ENCODE data around the gene RANBP1. TPM values are rescaled to one million over a fixed set of nuclear protein-coding genes. Genes with fewer than 3 reads are reported as not detected.

RANBP1 gene
- total RNA-seq, 1 experiment from 2014 or later, result 365 TPM

DNA sequence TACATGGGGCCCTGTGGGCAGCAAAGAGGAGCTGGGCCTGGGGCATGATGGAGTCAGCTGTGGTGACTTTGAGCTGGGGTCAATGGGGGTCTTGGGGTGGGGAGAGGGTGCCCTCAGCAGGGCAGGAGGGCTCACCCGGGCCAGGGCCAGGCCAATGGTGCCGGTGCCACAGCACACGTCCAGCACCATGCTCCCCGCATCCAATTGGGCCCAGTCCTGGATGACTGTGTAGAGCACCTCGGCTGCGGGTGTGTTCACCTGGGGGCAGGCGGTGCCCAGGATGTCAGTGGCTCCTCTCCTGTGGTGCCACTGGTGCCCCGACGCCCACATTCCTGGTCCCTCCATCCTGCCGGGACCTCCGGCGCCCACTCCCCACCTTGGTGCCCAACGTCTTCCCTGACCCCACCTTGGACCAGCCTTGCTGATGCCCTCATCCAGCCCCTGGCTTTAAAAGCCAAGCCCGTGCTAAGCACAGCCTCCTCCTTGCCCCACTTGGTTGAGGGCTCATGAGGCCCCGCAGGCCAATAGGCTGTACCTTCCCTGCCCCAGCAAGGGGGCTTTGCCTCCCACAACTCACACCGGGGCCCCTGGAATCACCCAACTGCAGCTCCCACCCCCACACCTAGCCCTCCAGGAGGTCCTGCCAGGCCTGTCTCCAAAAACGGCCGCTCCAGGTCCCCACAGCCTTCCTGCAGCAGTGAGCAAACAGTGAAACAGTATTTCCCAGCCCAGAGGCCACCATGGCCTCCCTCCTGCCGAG lies 2.2 kb upstream of the RANBP1 start:
- ChIA-PET CTCF (no interaction called here), POLR2A (no interaction called here)
- Histone ChIP-seq H3K9me3 (no peaks in the 10 kb centered on the region; the same call in 1 of the 2 replicates), H3K36me3 (ENCODE audit: control insufficient read depth, insufficient read depth, low read length) (peaks cover 3% of the 10 kb centered on the region; the same call in 1 of the 2 replicates), H3K4me3 (ENCODE audit: low read depth, low read length) (no peak overlapping the region), H3K27me3 (replicated peaks; ENCODE audit: control insufficient read depth, insufficient read depth, low read length) (no peaks in the 10 kb centered on the region), H3K4me1 (peaks cover 10% of the 10 kb centered on the region)
- Mint-ChIP-seq H3K36me3 (ENCODE audit: insufficient read depth, unreplicated experiment) (peaks cover 90% of the 10 kb centered on the region), H3K9me3 (ENCODE audit: unreplicated experiment) (no peaks in the 10 kb centered on the region), H3K27ac (ENCODE audit: unreplicated experiment) (peak overlapping the region; percentile 50), H3K4me3 (ENCODE audit: unreplicated experiment) (peak overlapping the region; percentile 15), H3K4me1 (ENCODE audit: low read depth, unreplicated experiment) (peaks cover 6% of the 10 kb centered on the region), H3K27me3 (ENCODE audit: insufficient read depth, unreplicated experiment) (no peaks in the 10 kb centered on the region)
- intact Hi-C loops (cut with micrococcal nuclease; ENCODE audit: unreplicated experiment), result loop anchor here (10.0 kb wide), 1 partner anchor 149 kb away; no protein-coding TSS in a partner anchor
- no TSS peak for BruUV-seq (replicated peaks)
- no peak for DNase-seq
- TF ChIP-seq, protein P1, sequence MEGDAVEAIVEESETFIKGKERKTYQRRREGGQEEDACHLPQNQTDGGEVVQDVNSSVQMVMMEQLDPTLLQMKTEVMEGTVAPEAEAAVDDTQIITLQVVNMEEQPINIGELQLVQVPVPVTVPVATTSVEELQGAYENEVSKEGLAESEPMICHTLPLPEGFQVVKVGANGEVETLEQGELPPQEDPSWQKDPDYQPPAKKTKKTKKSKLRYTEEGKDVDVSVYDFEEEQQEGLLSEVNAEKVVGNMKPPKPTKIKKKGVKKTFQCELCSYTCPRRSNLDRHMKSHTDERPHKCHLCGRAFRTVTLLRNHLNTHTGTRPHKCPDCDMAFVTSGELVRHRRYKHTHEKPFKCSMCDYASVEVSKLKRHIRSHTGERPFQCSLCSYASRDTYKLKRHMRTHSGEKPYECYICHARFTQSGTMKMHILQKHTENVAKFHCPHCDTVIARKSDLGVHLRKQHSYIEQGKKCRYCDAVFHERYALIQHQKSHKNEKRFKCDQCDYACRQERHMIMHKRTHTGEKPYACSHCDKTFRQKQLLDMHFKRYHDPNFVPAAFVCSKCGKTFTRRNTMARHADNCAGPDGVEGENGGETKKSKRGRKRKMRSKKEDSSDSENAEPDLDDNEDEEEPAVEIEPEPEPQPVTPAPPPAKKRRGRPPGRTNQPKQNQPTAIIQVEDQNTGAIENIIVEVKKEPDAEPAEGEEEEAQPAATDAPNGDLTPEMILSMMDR (IDR thresholded peaks at IDR 0.05; ENCODE audit: insufficient read depth in 1 of 2, low read depth in 1 of 2, low read length in 1 of 2, severe bottlenecking in 1 of 2, unreplicated experiment in 1 of 2), result no peak

DNA sequence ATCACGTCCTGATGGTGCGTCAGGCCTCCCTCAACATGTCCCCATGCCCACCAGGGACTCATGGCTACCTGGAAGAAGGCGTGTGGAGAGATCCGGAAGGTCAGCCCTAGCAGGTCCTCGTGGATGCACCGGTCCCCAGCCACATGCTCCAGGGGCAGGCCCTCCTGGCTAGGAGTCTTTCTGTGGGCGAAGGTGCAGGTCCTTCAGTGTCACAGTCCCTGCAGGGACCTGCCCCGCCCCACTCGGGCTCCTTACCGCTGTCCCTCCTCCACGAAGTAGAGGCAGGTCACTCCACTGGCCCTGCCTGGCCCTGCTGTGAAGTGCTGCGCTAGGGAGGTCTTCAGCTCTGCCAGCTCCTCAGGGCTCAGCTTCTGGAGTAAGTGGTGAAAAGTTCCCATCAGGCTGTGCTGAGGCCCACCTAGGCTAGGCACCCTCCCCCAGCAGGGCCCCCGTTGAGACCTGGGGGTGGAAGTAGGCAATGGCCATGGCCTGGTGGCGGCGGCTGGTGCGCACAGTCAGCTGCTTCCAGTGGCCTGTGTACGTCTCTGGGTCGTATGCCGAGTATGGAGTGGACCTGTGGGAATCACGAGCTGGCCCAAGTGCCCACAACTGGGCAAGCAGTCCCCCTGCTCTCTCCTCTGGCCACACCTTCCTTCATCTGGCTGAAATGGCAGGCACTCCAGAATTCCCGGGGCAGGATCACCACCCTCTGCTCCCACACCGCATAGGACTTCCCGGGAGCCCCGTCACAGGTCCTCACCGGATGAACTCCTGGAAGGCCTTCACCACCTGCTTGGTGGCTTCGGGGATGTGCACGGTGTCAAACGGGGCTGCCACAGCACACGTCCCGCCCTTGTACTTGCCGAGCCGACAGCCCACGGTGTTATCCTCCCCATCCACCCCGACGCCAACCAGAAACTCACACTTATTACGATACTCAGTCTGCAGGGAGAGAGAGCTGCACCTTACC lies 1.1 kb upstream of the RANBP1 start:
- ChIA-PET CTCF (interaction anchor here (0.5 to 1.1 kb wide), 2 partner anchors 12 to 65 kb away, joined by 3 read pairs; no protein-coding TSS in a partner anchor), POLR2A (no interaction called here)
- H3K27me3 Mint-ChIP-seq (ENCODE audit: insufficient read depth, unreplicated experiment), result no peaks in the 10 kb centered on the region
- intact Hi-C loops (cut with micrococcal nuclease; ENCODE audit: unreplicated experiment), result loop anchor here (10.0 kb wide), 1 partner anchor 150 kb away; no protein-coding TSS in a partner anchor
- H3K27ac Mint-ChIP-seq (ENCODE audit: unreplicated experiment), result peak overlapping the region; percentile 81
- TF ChIP-seq, protein P1 (IDR thresholded peaks at IDR 0.05; ENCODE audit: insufficient read depth in 1 of 2, low read depth in 1 of 2, low read length in 1 of 2, severe bottlenecking in 1 of 2, unreplicated experiment in 1 of 2), result no peak
- BruUV-seq (replicated peaks), result no TSS peak
- Histone ChIP-seq H3K27me3 (replicated peaks; ENCODE audit: control insufficient read depth, insufficient read depth, low read length) (no peaks in the 10 kb centered on the region), H3K4me1 (peaks cover 21% of the 10 kb centered on the region), H3K36me3 (ENCODE audit: control insufficient read depth, insufficient read depth, low read length) (peaks cover 4% of the 10 kb centered on the region), H3K9me3 (no peaks in the 10 kb centered on the region; the same call in 1 of the 2 replicates), H3K4me3 (ENCODE audit: low read depth, low read length) (no peak overlapping the region)
- DNase-seq, result no peak
- peak overlapping the region; percentile 81 for H3K4me3 Mint-ChIP-seq (ENCODE audit: unreplicated experiment)
- peaks cover 90% of the 10 kb centered on the region for H3K36me3 Mint-ChIP-seq (ENCODE audit: insufficient read depth, unreplicated experiment)
- H3K4me1 Mint-ChIP-seq (ENCODE audit: low read depth, unreplicated experiment), result peaks cover 6% of the 10 kb centered on the region
- H3K9me3 Mint-ChIP-seq (ENCODE audit: unreplicated experiment), result no peaks in the 10 kb centered on the region
